Ishikawa (cell line): ENCODE results near the gene KAT14.

Experiments
- CEBPB ChIP-seq: IDR thresholded peaks from 2 replicates; pipeline ENCODE4 v1.6.1; 2012
- CREB1 ChIP-seq: IDR thresholded peaks from 2 replicates; pipeline ENCODE4 v1.6.1; 2012; ENCODE audit warnings: low read depth
- EGR1 ChIP-seq: IDR thresholded peaks from 2 replicates; pipeline ENCODE4 v1.6.1; 2012
- EP300 ChIP-seq: IDR thresholded peaks from 2 replicates; pipeline ENCODE4 v1.6.1; 2012; ENCODE audit warnings: borderline replicate concordance
- FOXM1 ChIP-seq: IDR thresholded peaks from 2 replicates; pipeline ENCODE4 v1.6.1; 2012; ENCODE audit warnings: low read depth, borderline replicate concordance
- NFIC ChIP-seq: IDR thresholded peaks from 2 replicates; pipeline ENCODE4 v1.6.1; 2012
- RAD21 ChIP-seq: IDR thresholded peaks from 2 replicates; pipeline ENCODE4 v1.6.1; 2012; ENCODE audit warnings: low read depth
- TAF1 ChIP-seq: IDR thresholded peaks from 2 replicates; pipeline ENCODE4 v1.6.1; 2012; ENCODE audit warnings: low read depth, mild to moderate bottlenecking
- TCF12 ChIP-seq: IDR thresholded peaks from 2 replicates; pipeline ENCODE4 v1.6.1; 2012; ENCODE audit warnings: low read depth
- TEAD4 ChIP-seq: IDR thresholded peaks from 2 replicates; pipeline ENCODE4 v1.6.1; 2012
- YY1 ChIP-seq: IDR thresholded peaks from 2 replicates; pipeline ENCODE4 v1.6.1; 2012; ENCODE audit warnings: low read depth
- ZBTB7A ChIP-seq: IDR thresholded peaks from 2 replicates; pipeline ENCODE4 v1.6.1; 2012; ENCODE audit warnings: low read depth
- TF ChIP-seq, protein P1 (sequence below): IDR thresholded peaks from 2 replicates; pipeline ENCODE4 v1.6.1; 2012
- TF ChIP-seq, protein P2 (sequence below): IDR thresholded peaks from 2 replicates; pipeline ENCODE4 v1.6.1; 2012; ENCODE audit warnings: low read depth, mild to moderate bottlenecking
- TF ChIP-seq, protein P3 (sequence below): IDR thresholded peaks from 2 replicates; pipeline ENCODE4 v1.6.1; 2012

Gene KAT14

DNA sequence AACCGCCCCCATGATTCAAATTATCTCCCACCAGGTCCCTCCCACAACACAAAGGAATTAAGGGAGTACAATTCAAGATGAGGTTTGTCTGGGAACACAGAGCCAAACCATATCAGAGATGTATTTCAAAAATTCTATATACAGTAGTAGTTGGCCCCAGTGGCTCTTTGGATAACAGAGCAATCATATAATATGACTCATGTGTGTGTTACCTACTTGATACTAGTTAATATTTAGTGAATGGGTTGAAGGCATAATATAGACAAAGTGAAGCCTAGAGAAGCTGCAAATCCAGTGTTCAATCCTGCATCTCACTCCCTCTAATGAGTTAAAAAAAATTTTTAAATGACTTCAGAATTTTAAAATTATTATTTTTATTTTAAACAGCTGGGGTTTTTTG is 43.2 kb downstream of the KAT14 start:
- no peak for TF ChIP-seq TEAD4
- TF ChIP-seq TAF1 = no peak
- TF ChIP-seq EP300 = no peak
- TF ChIP-seq, protein P1, sequence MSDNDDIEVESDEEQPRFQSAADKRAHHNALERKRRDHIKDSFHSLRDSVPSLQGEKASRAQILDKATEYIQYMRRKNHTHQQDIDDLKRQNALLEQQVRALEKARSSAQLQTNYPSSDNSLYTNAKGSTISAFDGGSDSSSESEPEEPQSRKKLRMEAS = no peak
- TF ChIP-seq, protein P2, sequence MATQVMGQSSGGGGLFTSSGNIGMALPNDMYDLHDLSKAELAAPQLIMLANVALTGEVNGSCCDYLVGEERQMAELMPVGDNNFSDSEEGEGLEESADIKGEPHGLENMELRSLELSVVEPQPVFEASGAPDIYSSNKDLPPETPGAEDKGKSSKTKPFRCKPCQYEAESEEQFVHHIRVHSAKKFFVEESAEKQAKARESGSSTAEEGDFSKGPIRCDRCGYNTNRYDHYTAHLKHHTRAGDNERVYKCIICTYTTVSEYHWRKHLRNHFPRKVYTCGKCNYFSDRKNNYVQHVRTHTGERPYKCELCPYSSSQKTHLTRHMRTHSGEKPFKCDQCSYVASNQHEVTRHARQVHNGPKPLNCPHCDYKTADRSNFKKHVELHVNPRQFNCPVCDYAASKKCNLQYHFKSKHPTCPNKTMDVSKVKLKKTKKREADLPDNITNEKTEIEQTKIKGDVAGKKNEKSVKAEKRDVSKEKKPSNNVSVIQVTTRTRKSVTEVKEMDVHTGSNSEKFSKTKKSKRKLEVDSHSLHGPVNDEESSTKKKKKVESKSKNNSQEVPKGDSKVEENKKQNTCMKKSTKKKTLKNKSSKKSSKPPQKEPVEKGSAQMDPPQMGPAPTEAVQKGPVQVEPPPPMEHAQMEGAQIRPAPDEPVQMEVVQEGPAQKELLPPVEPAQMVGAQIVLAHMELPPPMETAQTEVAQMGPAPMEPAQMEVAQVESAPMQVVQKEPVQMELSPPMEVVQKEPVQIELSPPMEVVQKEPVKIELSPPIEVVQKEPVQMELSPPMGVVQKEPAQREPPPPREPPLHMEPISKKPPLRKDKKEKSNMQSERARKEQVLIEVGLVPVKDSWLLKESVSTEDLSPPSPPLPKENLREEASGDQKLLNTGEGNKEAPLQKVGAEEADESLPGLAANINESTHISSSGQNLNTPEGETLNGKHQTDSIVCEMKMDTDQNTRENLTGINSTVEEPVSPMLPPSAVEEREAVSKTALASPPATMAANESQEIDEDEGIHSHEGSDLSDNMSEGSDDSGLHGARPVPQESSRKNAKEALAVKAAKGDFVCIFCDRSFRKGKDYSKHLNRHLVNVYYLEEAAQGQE = no peak
- TF ChIP-seq, protein P3, sequence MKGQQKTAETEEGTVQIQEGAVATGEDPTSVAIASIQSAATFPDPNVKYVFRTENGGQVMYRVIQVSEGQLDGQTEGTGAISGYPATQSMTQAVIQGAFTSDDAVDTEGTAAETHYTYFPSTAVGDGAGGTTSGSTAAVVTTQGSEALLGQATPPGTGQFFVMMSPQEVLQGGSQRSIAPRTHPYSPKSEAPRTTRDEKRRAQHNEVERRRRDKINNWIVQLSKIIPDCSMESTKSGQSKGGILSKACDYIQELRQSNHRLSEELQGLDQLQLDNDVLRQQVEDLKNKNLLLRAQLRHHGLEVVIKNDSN = no peak
- TF ChIP-seq FOXM1 = no peak
- TF ChIP-seq TCF12 = no peak

DNA sequence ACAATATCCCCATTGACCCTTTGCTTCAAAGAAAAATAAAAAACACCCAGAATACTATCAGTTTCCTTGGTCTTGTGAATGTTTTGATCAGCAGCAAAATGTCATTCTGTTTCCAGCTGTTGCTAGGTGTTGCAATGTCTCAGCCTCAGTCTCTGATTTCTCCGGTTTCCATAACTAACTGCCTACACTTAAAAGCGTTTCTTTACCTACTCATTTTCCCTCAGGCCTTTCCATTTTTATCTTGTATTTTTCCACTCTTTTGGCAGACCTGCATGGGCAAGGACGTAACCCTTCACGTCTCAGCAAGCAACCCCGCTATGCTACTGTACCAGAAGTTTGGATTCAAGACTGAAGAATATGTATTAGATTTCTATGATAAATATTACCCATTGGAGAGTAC is 49.4 kb downstream of the KAT14 start:
- TF ChIP-seq TEAD4 = no peak
- TF ChIP-seq EGR1 = no peak
- no peak for TF ChIP-seq CREB1
- no peak for TF ChIP-seq CEBPB
- TF ChIP-seq, protein P1 = no peak
- no peak for TF ChIP-seq EP300
- no peak for TF ChIP-seq RAD21
- no peak for TF ChIP-seq NFIC
- TF ChIP-seq FOXM1 = no peak
- TF ChIP-seq, protein P2 = no peak
- TF ChIP-seq TAF1 = no peak
- no peak for TF ChIP-seq TCF12
- no peak for TF ChIP-seq YY1
- TF ChIP-seq, protein P3 = no peak
- no peak for TF ChIP-seq ZBTB7A

DNA sequence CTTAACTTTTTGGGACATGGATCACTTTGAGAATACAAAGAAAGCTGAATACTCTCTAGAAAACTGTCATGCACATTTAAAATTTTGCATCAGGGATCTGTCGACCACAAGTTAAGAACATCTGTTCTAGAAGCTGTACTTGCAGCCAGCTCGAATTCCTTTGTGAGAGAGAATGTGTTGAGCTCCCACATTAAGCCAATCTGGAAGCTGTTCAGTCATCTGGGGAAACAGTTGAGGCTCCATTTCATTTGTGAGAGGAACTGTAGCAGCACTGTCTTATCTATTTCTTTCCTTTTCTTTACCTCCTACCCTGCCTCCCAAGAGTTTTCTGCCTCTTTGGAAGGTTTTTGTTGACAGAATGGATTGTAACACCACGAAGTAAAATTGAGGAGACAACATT is 50.8 kb downstream of the KAT14 start:
- TF ChIP-seq FOXM1 = no peak
- no peak for TF ChIP-seq EGR1
- TF ChIP-seq TCF12 = no peak
- no peak for TF ChIP-seq ZBTB7A
- TF ChIP-seq EP300 = no peak
- no peak for TF ChIP-seq CEBPB
- no peak for TF ChIP-seq RAD21
- TF ChIP-seq, protein P1 = no peak

DNA sequence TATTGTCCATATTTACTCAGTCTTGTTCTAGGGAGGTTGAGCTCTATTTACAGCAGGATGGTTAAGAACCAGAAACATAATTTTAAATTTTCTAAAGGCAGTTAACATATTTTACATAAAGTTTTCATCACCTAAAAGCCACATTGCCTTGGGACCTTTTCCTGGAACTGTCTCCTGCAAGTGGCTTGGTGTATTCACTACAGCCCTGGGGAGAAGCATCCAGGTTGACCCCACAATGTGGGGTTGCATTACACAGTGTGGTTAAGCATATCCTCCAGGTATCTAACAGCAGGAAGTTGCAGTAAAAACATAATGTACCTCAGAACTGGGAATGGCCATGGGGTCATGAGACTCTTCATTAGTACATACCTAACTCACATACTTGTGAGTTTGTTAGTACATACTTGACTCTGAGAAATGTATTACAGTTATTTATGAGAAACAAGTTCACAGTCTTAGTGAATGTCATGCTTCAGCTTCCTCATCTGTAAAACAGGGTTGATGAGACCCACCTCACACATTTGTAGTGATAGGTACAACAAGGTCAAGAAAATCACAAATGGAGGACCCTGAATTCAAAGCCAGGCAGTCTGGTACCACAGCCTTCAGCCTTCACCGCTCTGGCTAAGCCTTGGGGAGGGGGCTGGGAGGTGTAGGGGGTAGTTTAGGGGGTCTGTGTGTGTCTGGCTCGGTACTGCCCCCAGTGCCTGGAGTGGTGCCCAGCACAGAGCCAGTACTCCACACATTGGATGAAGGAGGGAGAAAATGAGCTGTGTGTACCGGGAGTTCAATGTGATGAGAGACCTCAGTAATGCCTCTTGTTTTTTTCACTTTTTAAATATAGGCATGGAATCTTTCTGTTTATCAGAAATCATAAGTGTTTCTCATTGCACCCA is 52.9 kb downstream of the KAT14 start:
- TF ChIP-seq, protein P1 = no peak
- TF ChIP-seq TEAD4 = no peak
- TF ChIP-seq, protein P2 = no peak
- no peak for TF ChIP-seq NFIC
- no peak for TF ChIP-seq RAD21
- TF ChIP-seq CEBPB = no peak
- TF ChIP-seq TCF12 = no peak
- no peak for TF ChIP-seq EP300
- TF ChIP-seq, protein P3 = no peak
- no peak for TF ChIP-seq EGR1
- TF ChIP-seq FOXM1 = no peak
- TF ChIP-seq CREB1 = no peak
- TF ChIP-seq YY1 = no peak
- no peak for TF ChIP-seq ZBTB7A
- TF ChIP-seq TAF1 = no peak
